Esophagus squamous epithelium (tissue), 5 donors: ENCODE results near the gene GABRG3. TPM values are rescaled to one million over a fixed set of nuclear protein-coding genes. Genes with fewer than 3 reads are reported as not detected.

Experiments
- DNase-seq: peaks from one replicate; lab custom pipeline; 2025; lab: John Stamatoyannopoulos, UW
- H3K27ac ChIP-seq, 4 donors: fragments of 200-600 bp; sonication (generic); one replicate each; pipeline ENCODE4 v1.5.1; 2016 to 2019; ENCODE audit warnings: mild to moderate bottlenecking in 1 of 4
- H3K27me3 ChIP-seq, 4 donors: fragments of 200-600 bp; sonication (generic); 1 replicate in 3 of 4; 2 replicates in 1 of 4; pipeline versions ENCODE4 v1.5.1 to v1.6.0; 2017 to 2021; ENCODE audit warnings: antibody characterized with exemption in 1 of 4
- H3K36me3 ChIP-seq, 3 donors: fragments of 200-600 bp; sonication (generic); one replicate each; pipeline ENCODE4 v1.5.1; 2016 to 2019
- H3K4me1 ChIP-seq, 3 donors: fragments of 200-600 bp; sonication (generic); one replicate each; pipeline ENCODE4 v1.5.1; 2017 to 2019
- H3K4me3 ChIP-seq, 4 donors: fragments of 200-600 bp; sonication (generic); 1 replicate in 3 of 4; 2 replicates in 1 of 4; pipeline ENCODE4 v1.5.1; 2016 to 2019; ENCODE audit warnings: mild to moderate bottlenecking in 2 of 4, moderate library complexity in 1 of 4
- H3K9me3 ChIP-seq, 3 donors: fragments of 200-600 bp; sonication (generic); one replicate each; pipeline ENCODE4 v1.5.1; 2016 to 2019
- POLR2A ChIP-seq, 4 donors: fragments of 450-650 bp; IDR thresholded peaks; one replicate each; pipeline ENCODE4 v1.6.1; 2017; ENCODE audit warnings: antibody characterized with exemption in 4 of 4, mild to moderate bottlenecking in 4 of 4, moderate library complexity in 3 of 4
- WGBS, 2 donors: methylation state at CpG; one replicate each; pipeline ENCODE4 v1.1.5; 2018; 5-methylcytosine and 5-hydroxymethylcytosine counted together
- intact Hi-C: fragments of 100-400 bp; cut with DNase I; formaldehyde crosslinking; loops from one replicate; pipeline ENCODE4 v1.15.0; 2022
- total RNA-seq, 4 donors: library from RNA; depleted of rRNA; stranded (reverse); fragments of >200 nt; gene quantifications; one replicate each; pipeline ENCODE4 v1.1.0, GENCODE V29; 2016
- TF ChIP-seq, protein P1 (sequence below), 6 experiments: fragments of 450-650 bp in 4 of 6; fragments of 200-600 bp in 2 of 6; sonication (generic) in 2 of 6; IDR thresholded peaks; one replicate each; pipeline ENCODE4 v1.5.1; 2016 to 2019; ENCODE audit warnings: antibody characterized with exemption in 6 of 6, mild to moderate bottlenecking in 4 of 6, moderate library complexity in 4 of 6
- donor health status: DM: yes; HTN: yes; CAD: no.

The GABRG3 gene
- total RNA-seq, 4 donors from 2014 or later = 0.04 to 0.08 TPM; not detected in 2

DNA sequence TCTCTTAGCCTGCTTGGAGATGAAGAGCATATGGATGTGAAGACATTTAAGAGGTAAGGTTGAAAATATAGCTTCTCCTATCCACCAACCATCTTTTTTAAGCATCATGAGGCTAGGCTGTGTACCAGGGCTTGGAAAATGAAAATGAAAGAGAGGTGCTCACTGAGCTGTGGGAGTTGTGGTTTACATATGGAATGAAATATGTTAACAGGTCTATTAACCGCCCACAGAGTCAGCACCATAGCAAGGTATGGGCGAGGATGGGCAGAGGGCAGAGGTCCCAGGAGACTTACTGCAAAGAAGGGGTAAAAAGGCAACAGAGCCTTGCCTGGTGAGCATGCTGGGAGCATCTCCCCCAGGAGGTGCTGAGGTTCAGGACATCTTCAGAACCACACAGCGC, 273.1 kb downstream of the GABRG3 start:
- intact Hi-C loops = no loop called here
- Histone ChIP-seq H3K36me3 (no peaks in the 10 kb centered on the region), H3K4me3 (no peak overlapping the region), H3K27me3 (no peaks in the 10 kb centered on the region), H3K4me1 (no peaks in the 10 kb centered on the region), H3K27ac (no peak overlapping the region), H3K9me3 (no peaks in the 10 kb centered on the region)
- DNase-seq = no peak
- 82 to 87% methylated on average over 3 of the region's 3 CpGs for WGBS, 2 donors
- TF ChIP-seq, protein P1, sequence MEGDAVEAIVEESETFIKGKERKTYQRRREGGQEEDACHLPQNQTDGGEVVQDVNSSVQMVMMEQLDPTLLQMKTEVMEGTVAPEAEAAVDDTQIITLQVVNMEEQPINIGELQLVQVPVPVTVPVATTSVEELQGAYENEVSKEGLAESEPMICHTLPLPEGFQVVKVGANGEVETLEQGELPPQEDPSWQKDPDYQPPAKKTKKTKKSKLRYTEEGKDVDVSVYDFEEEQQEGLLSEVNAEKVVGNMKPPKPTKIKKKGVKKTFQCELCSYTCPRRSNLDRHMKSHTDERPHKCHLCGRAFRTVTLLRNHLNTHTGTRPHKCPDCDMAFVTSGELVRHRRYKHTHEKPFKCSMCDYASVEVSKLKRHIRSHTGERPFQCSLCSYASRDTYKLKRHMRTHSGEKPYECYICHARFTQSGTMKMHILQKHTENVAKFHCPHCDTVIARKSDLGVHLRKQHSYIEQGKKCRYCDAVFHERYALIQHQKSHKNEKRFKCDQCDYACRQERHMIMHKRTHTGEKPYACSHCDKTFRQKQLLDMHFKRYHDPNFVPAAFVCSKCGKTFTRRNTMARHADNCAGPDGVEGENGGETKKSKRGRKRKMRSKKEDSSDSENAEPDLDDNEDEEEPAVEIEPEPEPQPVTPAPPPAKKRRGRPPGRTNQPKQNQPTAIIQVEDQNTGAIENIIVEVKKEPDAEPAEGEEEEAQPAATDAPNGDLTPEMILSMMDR (IDR thresholded peaks at IDR 0.05) = no peak
- TF ChIP-seq POLR2A (IDR thresholded peaks at IDR 0.05) = no peak

DNA sequence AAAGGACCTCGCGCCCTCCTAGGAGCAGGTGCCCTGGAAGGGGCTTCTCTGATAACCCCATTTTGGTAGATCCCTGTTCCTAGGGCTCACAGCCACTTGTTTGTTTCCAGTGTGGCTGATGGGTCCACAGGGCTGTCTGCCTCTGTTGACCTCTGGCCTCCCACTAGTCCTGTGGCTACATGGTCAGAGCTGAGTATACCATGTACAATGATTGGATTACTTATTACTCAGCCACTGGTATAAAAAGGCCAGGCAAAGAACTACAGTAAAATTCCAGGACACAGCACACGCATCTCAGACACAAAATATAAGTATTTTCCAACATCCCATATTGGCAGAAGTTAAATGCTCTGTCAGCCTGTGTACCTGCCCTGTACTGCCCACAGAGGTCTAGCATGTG, 277.3 kb downstream of the GABRG3 start:
- no peak overlapping the region for H3K27ac ChIP-seq
- 89 to 96% methylated on average over 3 of the region's 3 CpGs for WGBS, 2 donors
- H3K27me3 ChIP-seq = no peaks in the 10 kb centered on the region
- no peaks in the 10 kb centered on the region for H3K4me1 ChIP-seq
- no peak for DNase-seq
- no peak overlapping the region for H3K4me3 ChIP-seq
- intact Hi-C loops = no loop called here
- no peak for TF ChIP-seq POLR2A (IDR thresholded peaks at IDR 0.05)
- TF ChIP-seq, protein P1 (IDR thresholded peaks at IDR 0.05) = no peak
- H3K9me3 ChIP-seq = no peaks in the 10 kb centered on the region
- H3K36me3 ChIP-seq = no peaks in the 10 kb centered on the region

GRCh38 chr15:27249046-27249759, 278.2 kb downstream of the GABRG3 start:
- no peak for DNase-seq
- 89 to 92% methylated on average over 17 to 23 of the region's 23 CpGs for WGBS, 2 donors
- no peak overlapping the region for H3K4me3 ChIP-seq
- no peaks in the 10 kb centered on the region for H3K36me3 ChIP-seq
- intact Hi-C loops = no loop called here
- H3K27me3 ChIP-seq = no peaks in the 10 kb centered on the region
- H3K9me3 ChIP-seq = no peaks in the 10 kb centered on the region
- TF ChIP-seq, protein P1 (IDR thresholded peaks at IDR 0.05) = no peak
- TF ChIP-seq POLR2A (IDR thresholded peaks at IDR 0.05) = no peak
- no peaks in the 10 kb centered on the region for H3K4me1 ChIP-seq
- no peak overlapping the region for H3K27ac ChIP-seq

DNA sequence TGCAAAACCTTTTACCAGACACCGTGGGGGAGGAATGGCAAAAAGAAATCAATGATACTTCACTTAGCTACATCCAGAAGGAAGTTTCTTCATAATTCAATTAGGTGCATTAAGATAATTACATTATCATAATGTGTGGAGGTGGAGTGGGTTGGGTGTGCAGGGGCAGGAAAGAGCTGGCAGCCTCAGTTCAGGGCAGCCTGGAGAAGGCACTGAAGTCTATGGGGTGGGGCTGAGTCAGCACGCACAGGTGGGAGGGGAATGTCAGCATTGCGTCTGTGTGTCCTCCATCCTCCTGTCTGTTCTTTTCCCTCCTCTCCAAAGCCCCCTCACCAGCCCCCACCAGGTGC, 278.8 kb downstream of the GABRG3 start:
- Histone ChIP-seq H3K4me3 (no peak overlapping the region), H3K4me1 (no peaks in the 10 kb centered on the region), H3K27me3 (no peaks in the 10 kb centered on the region), H3K9me3 (no peaks in the 10 kb centered on the region), H3K36me3 (no peaks in the 10 kb centered on the region), H3K27ac (no peak overlapping the region)
- DNase-seq = no peak
- intact Hi-C loops = no loop called here
- no peak for TF ChIP-seq POLR2A (IDR thresholded peaks at IDR 0.05)
- TF ChIP-seq, protein P1 (IDR thresholded peaks at IDR 0.05) = no peak
- 60 to 67% methylated on average over 3 of the region's 3 CpGs for WGBS, 2 donors

- Histone ChIP-seq H3K4me1 (no peaks in the 10 kb centered on the region), H3K4me3 (no peak overlapping the region), H3K9me3 (no peaks in the 10 kb centered on the region), H3K36me3 (no peaks in the 10 kb centered on the region), H3K27me3 (no peaks in the 10 kb centered on the region), H3K27ac (no peak overlapping the region)
- no peak for DNase-seq
- 71 to 77% methylated on average over 5 of the region's 6 CpGs for WGBS, 2 donors
- TF ChIP-seq POLR2A (IDR thresholded peaks at IDR 0.05) = no peak
- TF ChIP-seq, protein P1 (IDR thresholded peaks at IDR 0.05) = no peak
- intact Hi-C loops = no loop called here
These were observed 279.2 kb downstream of the GABRG3 start for GRCh38 chr15:27250223-27250622.
